ENCODE measurements around the gene ITGA5.
"Not testable (repeated sequence)": the region's sequence is repeated elsewhere in the genome, so short reads cannot be mapped to it uniquely, and the experiment has no call there.

The ITGA5 gene

GRCh38 chr12:54360717-54361456 lies 58.2 kb downstream of the ITGA5 start:
- H3K27me3 ChIP-seq (ENCODE audit: control insufficient read depth in 1 of 2, insufficient read depth in 2 of 2, low read length in 2 of 2), result no peaks in the 10 kb centered on the region
- peak overlapping the region; percentile 78 for H3K27ac ChIP-seq (ENCODE audit: low read depth, low read length)
- H3K4me1 ChIP-seq (ENCODE audit: insufficient read depth, low read length), result peaks cover 44% of the 10 kb centered on the region
- H3K36me3 ChIP-seq (ENCODE audit: insufficient read depth, low read length), result no peaks in the 10 kb centered on the region
- no peak overlapping the region for H3K4me3 ChIP-seq (ENCODE audit: low read depth in 1 of 2, low read length in 2 of 2)
- H3K9ac ChIP-seq (ENCODE audit: low read length), result peak overlapping the region; percentile 37
- H3K9me3 ChIP-seq (ENCODE audit: low read length), result no peaks in the 10 kb centered on the region

- peaks cover 50% of the 10 kb centered on the region for H3K4me1 ChIP-seq (ENCODE audit: insufficient read depth, low read length)
- peak overlapping the region; percentile 22 to 79 for H3K4me3 ChIP-seq (ENCODE audit: low read depth in 1 of 2, low read length in 2 of 2)
- peak overlapping the region; percentile 37 for H3K9ac ChIP-seq (ENCODE audit: low read length)
- H3K36me3 ChIP-seq (ENCODE audit: insufficient read depth, low read length), result no peaks in the 10 kb centered on the region
- no peaks in the 10 kb centered on the region for H3K27me3 ChIP-seq (ENCODE audit: control insufficient read depth in 1 of 2, insufficient read depth in 2 of 2, low read length in 2 of 2)
- H3K27ac ChIP-seq (ENCODE audit: low read depth, low read length), result peak overlapping the region; percentile 78
- H3K9me3 ChIP-seq (ENCODE audit: low read length), result no peaks in the 10 kb centered on the region
These were observed 59.2 kb downstream of the ITGA5 start for GRCh38 chr12:54359762-54360351.

GRCh38 chr12:54358945-54359761 lies 59.9 kb downstream of the ITGA5 start:
- Histone ChIP-seq H3K27me3 (ENCODE audit: control insufficient read depth in 1 of 2, insufficient read depth in 2 of 2, low read length in 2 of 2) (no peaks in the 10 kb centered on the region), H3K9ac (ENCODE audit: low read length) (peak overlapping the region; percentile 85), H3K36me3 (ENCODE audit: insufficient read depth, low read length) (no peaks in the 10 kb centered on the region), H3K4me1 (ENCODE audit: insufficient read depth, low read length) (peaks cover 51% of the 10 kb centered on the region), H3K4me3 (ENCODE audit: low read depth in 1 of 2, low read length in 2 of 2) (peak overlapping the region; percentile 22 to 79), H3K9me3 (ENCODE audit: low read length) (no peaks in the 10 kb centered on the region), H3K27ac (ENCODE audit: low read depth, low read length) (peak overlapping the region; percentile 79)

GRCh38 chr12:54358191-54358944 lies 60.7 kb downstream of the ITGA5 start:
- Histone ChIP-seq H3K27me3 (ENCODE audit: control insufficient read depth in 1 of 2, insufficient read depth in 2 of 2, low read length in 2 of 2) (no peaks in the 10 kb centered on the region), H3K27ac (ENCODE audit: low read depth, low read length) (peak overlapping the region; percentile 79), H3K36me3 (ENCODE audit: insufficient read depth, low read length) (no peaks in the 10 kb centered on the region), H3K4me1 (ENCODE audit: insufficient read depth, low read length) (peaks cover 55% of the 10 kb centered on the region), H3K9me3 (ENCODE audit: low read length) (no peaks in the 10 kb centered on the region), H3K9ac (ENCODE audit: low read length) (peak overlapping the region; percentile 85), H3K4me3 (ENCODE audit: low read depth in 1 of 2, low read length in 2 of 2) (peak overlapping the region; percentile 22 to 79)

- Histone ChIP-seq H3K4me1 (ENCODE audit: insufficient read depth, low read length) (peaks cover 62% of the 10 kb centered on the region), H3K36me3 (ENCODE audit: insufficient read depth, low read length) (no peaks in the 10 kb centered on the region), H3K4me3 (ENCODE audit: low read depth in 1 of 2, low read length in 2 of 2) (peak overlapping the region in 1 of 2 donors; percentile 79), H3K9me3 (ENCODE audit: low read length) (no peaks in the 10 kb centered on the region), H3K27me3 (ENCODE audit: control insufficient read depth in 1 of 2, insufficient read depth in 2 of 2, low read length in 2 of 2) (no peaks in the 10 kb centered on the region), H3K27ac (ENCODE audit: low read depth, low read length) (peak overlapping the region; percentile 79), H3K9ac (ENCODE audit: low read length) (no peak overlapping the region)
These were observed 61.4 kb downstream of the ITGA5 start for GRCh38 chr12:54357506-54358190.

GRCh38 chr12:54356951-54357356 lies 62.1 kb downstream of the ITGA5 start:
- H3K9ac ChIP-seq (ENCODE audit: low read length), result no peak overlapping the region
- H3K27ac ChIP-seq (ENCODE audit: low read depth, low read length), result peak overlapping the region; percentile 41
- peaks cover 69% of the 10 kb centered on the region for H3K4me1 ChIP-seq (ENCODE audit: insufficient read depth, low read length)
- no peaks in the 10 kb centered on the region for H3K9me3 ChIP-seq (ENCODE audit: low read length)
- no peak overlapping the region for H3K4me3 ChIP-seq (ENCODE audit: low read depth in 1 of 2, low read length in 2 of 2)
- H3K27me3 ChIP-seq (ENCODE audit: control insufficient read depth in 1 of 2, insufficient read depth in 2 of 2, low read length in 2 of 2), result no peaks in the 10 kb centered on the region
- H3K36me3 ChIP-seq (ENCODE audit: insufficient read depth, low read length), result no peaks in the 10 kb centered on the region

GRCh38 chr12:54356228-54356627 lies 62.8 kb downstream of the ITGA5 start:
- Histone ChIP-seq H3K36me3 (ENCODE audit: insufficient read depth, low read length) (peaks cover 4% of the 10 kb centered on the region), H3K27ac (ENCODE audit: low read depth, low read length) (peak overlapping the region; percentile 29), H3K4me1 (ENCODE audit: insufficient read depth, low read length) (peaks cover 77% of the 10 kb centered on the region), H3K9ac (ENCODE audit: low read length) (no peak overlapping the region), H3K27me3 (ENCODE audit: control insufficient read depth in 1 of 2, insufficient read depth in 2 of 2, low read length in 2 of 2) (no peaks in the 10 kb centered on the region), H3K9me3 (ENCODE audit: low read length) (no peaks in the 10 kb centered on the region), H3K4me3 (ENCODE audit: low read depth in 1 of 2, low read length in 2 of 2) (no peak overlapping the region)

- H3K27me3 ChIP-seq (ENCODE audit: control insufficient read depth in 1 of 2, insufficient read depth in 2 of 2, low read length in 2 of 2), result no peaks in the 10 kb centered on the region
- H3K36me3 ChIP-seq (ENCODE audit: insufficient read depth, low read length), result peaks cover 14% of the 10 kb centered on the region
- no peak overlapping the region for H3K9ac ChIP-seq (ENCODE audit: low read length)
- H3K9me3 ChIP-seq (ENCODE audit: low read length), result no peaks in the 10 kb centered on the region
- H3K4me3 ChIP-seq (ENCODE audit: low read depth in 1 of 2, low read length in 2 of 2), result no peak overlapping the region
- H3K27ac ChIP-seq (ENCODE audit: low read depth, low read length), result peak overlapping the region; percentile 56
- H3K4me1 ChIP-seq (ENCODE audit: insufficient read depth, low read length), result peaks cover 79% of the 10 kb centered on the region
These were observed 63.8 kb downstream of the ITGA5 start for GRCh38 chr12:54355104-54355815.

- H3K36me3 ChIP-seq (ENCODE audit: insufficient read depth, low read length), result peaks cover 24% of the 10 kb centered on the region
- H3K27ac ChIP-seq (ENCODE audit: low read depth, low read length), result peak overlapping the region; percentile 79
- not testable (repeated sequence) for H3K9me3 ChIP-seq (ENCODE audit: low read length); H3K27me3 ChIP-seq (ENCODE audit: control insufficient read depth in 1 of 2, insufficient read depth in 2 of 2, low read length in 2 of 2); H3K9ac ChIP-seq (ENCODE audit: low read length); H3K4me3 ChIP-seq (ENCODE audit: low read depth in 1 of 2, low read length in 2 of 2)
- H3K4me1 ChIP-seq (ENCODE audit: insufficient read depth, low read length), result peaks cover 72% of the 10 kb centered on the region
These were observed 64.8 kb downstream of the ITGA5 start for GRCh38 chr12:54354271-54354670.

Data from muscle layer of colon (tissue), 2 donors.